ENCODE measurements around the gene GYS1. TPM values are rescaled to one million over a fixed set of nuclear protein-coding genes. Genes with fewer than 3 reads are reported as not detected.

The GYS1 gene
- polyA plus RNA-seq, 1 donor from 2014 or later, result 12.9 TPM

GRCh38 chr19:48969276-48970138 is 23.6 kb downstream of the GYS1 start:
- H3K36me3 ChIP-seq (ENCODE audit: insufficient read depth, low read length), result peaks cover 5% of the 10 kb centered on the region
- peaks cover 6% of the 10 kb centered on the region for H3K79me2 ChIP-seq (replicated peaks; ENCODE audit: insufficient read depth, low read length)
- no peak overlapping the region for H2AFZ ChIP-seq (ENCODE audit: low read depth, low read length)
- H3K4me2 ChIP-seq (ENCODE audit: low read length), result no peak overlapping the region
- H3K9me2 ChIP-seq (ENCODE audit: insufficient read depth, low read length), result no peaks in the 10 kb centered on the region
- no peak for TF ChIP-seq EZH2 (IDR thresholded peaks at IDR 0.05; ENCODE audit: borderline replicate concordance, insufficient read depth, low read length, poor library complexity, severe bottlenecking)
- TF ChIP-seq POLR2AphosphoS5 (IDR thresholded peaks at IDR 0.05), result no peak
- TF ChIP-seq SMC3 (conservative IDR thresholded peaks at IDR 0.05; ENCODE audit: poor library complexity), result no peak
- no peak for TF ChIP-seq TAF1 (IDR thresholded peaks at IDR 0.05; ENCODE audit: low read depth)
- no peak for TF ChIP-seq RAD21 (conservative IDR thresholded peaks at IDR 0.05)
- H3K27ac ChIP-seq (ENCODE audit: low read length), result no peak overlapping the region
- no peak overlapping the region for H3K4me3 ChIP-seq (ENCODE audit: low read length)
- no peaks in the 10 kb centered on the region for H3K9me3 ChIP-seq (ENCODE audit: low read length)
- no peaks in the 10 kb centered on the region for H3K27me3 ChIP-seq (ENCODE audit: insufficient read depth, low read depth, low read length)
- H4K20me1 ChIP-seq (ENCODE audit: insufficient read depth), result no peaks in the 10 kb centered on the region
- no peaks in the 10 kb centered on the region for H3F3A ChIP-seq (ENCODE audit: insufficient read depth, low read length, poor library complexity, severe bottlenecking)
- no peak overlapping the region for H3K9ac ChIP-seq (ENCODE audit: low read length)

GRCh38 chr19:48968813-48969218 is 24.3 kb downstream of the GYS1 start:
- no peaks in the 10 kb centered on the region for H3K9me3 ChIP-seq (ENCODE audit: low read length)
- H3K79me2 ChIP-seq (replicated peaks; ENCODE audit: insufficient read depth, low read length), result peaks cover 6% of the 10 kb centered on the region
- no peak overlapping the region for H3K4me2 ChIP-seq (ENCODE audit: low read length)
- H3K27ac ChIP-seq (ENCODE audit: low read length), result no peak overlapping the region
- no peak overlapping the region for H3K4me3 ChIP-seq (ENCODE audit: low read length)
- H4K20me1 ChIP-seq (ENCODE audit: insufficient read depth), result no peaks in the 10 kb centered on the region
- no peaks in the 10 kb centered on the region for H3F3A ChIP-seq (ENCODE audit: insufficient read depth, low read length, poor library complexity, severe bottlenecking)
- H3K36me3 ChIP-seq (ENCODE audit: insufficient read depth, low read length), result peaks cover 5% of the 10 kb centered on the region
- no peak overlapping the region for H3K9ac ChIP-seq (ENCODE audit: low read length)
- H3K9me2 ChIP-seq (ENCODE audit: insufficient read depth, low read length), result no peaks in the 10 kb centered on the region
- TF ChIP-seq RAD21 (conservative IDR thresholded peaks at IDR 0.05) (no peak), CTCF (IDR thresholded peaks at IDR 0.05; ENCODE audit: poor library complexity, severe bottlenecking) (no peak), SMC3 (conservative IDR thresholded peaks at IDR 0.05; ENCODE audit: poor library complexity) (no peak), EZH2 (IDR thresholded peaks at IDR 0.05; ENCODE audit: borderline replicate concordance, insufficient read depth, low read length, poor library complexity, severe bottlenecking) (no peak), POLR2AphosphoS5 (IDR thresholded peaks at IDR 0.05) (no peak), EP300 (conservative IDR thresholded peaks at IDR 0.05; ENCODE audit: poor library complexity, severe bottlenecking) (no peak), REST (IDR thresholded peaks at IDR 0.05; ENCODE audit: borderline replicate concordance) (no peak), TAF1 (IDR thresholded peaks at IDR 0.05; ENCODE audit: low read depth) (no peak), MXI1 (conservative IDR thresholded peaks at IDR 0.05; ENCODE audit: poor library complexity, severe bottlenecking) (no peak)
- no peaks in the 10 kb centered on the region for H3K27me3 ChIP-seq (ENCODE audit: insufficient read depth, low read depth, low read length)
- H2AFZ ChIP-seq (ENCODE audit: low read depth, low read length), result no peak overlapping the region
